Measurements from ENCODE around the gene CDX2. TPM values are rescaled to one million over a fixed set of nuclear protein-coding genes. Genes with fewer than 3 reads are reported as not detected.
A peak's percentile ranks its signal among the peaks of the same experiment; 100 is the strongest.

The CDX2 gene
- total and polyA plus RNA-seq, 10 of the 15 experiments (the other 5 are each of a cell fraction or from before 2014, with no cell fraction given) = 0.15 TPM; not detected in 9

GRCh38 chr13:28012896-28013295 is 43.8 kb upstream of the CDX2 start (continued):
- no peak for TF ChIP-seq CEBPB (IDR thresholded peaks at IDR 0.05; ENCODE audit: borderline replicate concordance in 1 of 2, low read depth in 2 of 2, low read length in 2 of 2)
- peak; percentile 67 for TF ChIP-seq JUNB (IDR thresholded peaks at IDR 0.05)
- TF ChIP-seq SUPT20H (IDR thresholded peaks at IDR 0.05; ENCODE audit: borderline replicate concordance, control insufficient read depth, low read depth, low read length) = no peak
- no peak for TF ChIP-seq ZNF687 (IDR thresholded peaks at IDR 0.05)
- TF ChIP-seq CHD1 (IDR thresholded peaks at IDR 0.05; ENCODE audit: low read depth, low read length) = no peak
- no peak for TF ChIP-seq ZNF24 (IDR thresholded peaks at IDR 0.05)
- no peak for TF ChIP-seq REST (IDR thresholded peaks at IDR 0.05; ENCODE audit: low read depth, low read length)
- TF ChIP-seq BCL3 (IDR thresholded peaks at IDR 0.05; ENCODE audit: borderline replicate concordance, insufficient read depth, low read depth, low read length, poor library complexity, severe bottlenecking) = no peak
- no peak for TF ChIP-seq ZSCAN29 (IDR thresholded peaks at IDR 0.05)

Data from GM12878 (cell line).